ENCODE measurements around the gene CD63. TPM values are rescaled to one million over a fixed set of nuclear protein-coding genes. Genes with fewer than 3 reads are reported as not detected.

The CD63 gene
- total and polyA plus RNA-seq, 2 of the 13 experiments (the other 11 are each of a cell fraction or from before 2014, with no cell fraction given) = 234 to 277 TPM

GRCh38 chr12:55743406-55744339 lies 14.9 kb upstream of the CD63 start (continued):
- TF ChIP-seq ZNF235 (CRISPR knock-in tag; IDR thresholded peaks at IDR 0.05; ENCODE audit: borderline replicate concordance) (no peak), ZNF883 (CRISPR knock-in tag; IDR thresholded peaks at IDR 0.05; ENCODE audit: not compliant biosample characterization) (no peak), RAD51 (IDR thresholded peaks at IDR 0.05; ENCODE audit: borderline replicate concordance) (no peak), HNRNPLL (IDR thresholded peaks at IDR 0.05; ENCODE audit: low read depth, low read length, poor library complexity, severe bottlenecking) (peak; percentile 91), PHF5A (CRISPR knock-in tag; IDR thresholded peaks at IDR 0.05; ENCODE audit: low read depth, unreplicated experiment) (no peak), ZMYM3 (CRISPR knock-in tag; IDR thresholded peaks at IDR 0.05) (peak; percentile 63), LRRFIP1 (CRISPR knock-in tag; conservative IDR thresholded peaks at IDR 0.05) (no peak), CCDC6 (CRISPR knock-in tag; IDR thresholded peaks at IDR 0.05) (no peak), EP300 (IDR thresholded peaks at IDR 0.05; ENCODE audit: low read depth in 2 of 2, low read length in 2 of 2) (no peak), EP300 (CRISPR knock-in tag; IDR thresholded peaks at IDR 0.05; ENCODE audit: borderline replicate concordance) (no peak), ZNF607 (CRISPR knock-in tag; IDR thresholded peaks at IDR 0.05; ENCODE audit: borderline replicate concordance) (no peak), CBX1 (IDR thresholded peaks at IDR 0.05; ENCODE audit: low read depth) (no peak), ZBTB26 (CRISPR knock-in tag; IDR thresholded peaks at IDR 0.05; ENCODE audit: borderline replicate concordance) (no peak), ZNF296 (CRISPR knock-in tag; conservative IDR thresholded peaks at IDR 0.05) (no peak), SNAI1 (CRISPR knock-in tag; IDR thresholded peaks at IDR 0.05; ENCODE audit: borderline replicate concordance) (no peak), PRMT3 (CRISPR knock-in tag; IDR thresholded peaks at IDR 0.05; ENCODE audit: borderline replicate concordance, low read depth) (no peak), ZBTB8A (CRISPR knock-in tag; IDR thresholded peaks at IDR 0.05; ENCODE audit: borderline replicate concordance, low read depth) (no peak), ZSCAN12 (CRISPR knock-in tag; IDR thresholded peaks at IDR 0.05) (no peak), ZFP91 (CRISPR knock-in tag; IDR thresholded peaks at IDR 0.05; ENCODE audit: borderline replicate concordance) (peak; percentile 68), ZNF274 (CRISPR knock-in tag; IDR thresholded peaks at IDR 0.05) (peak; percentile 55; the same call in 1 of the 2 replicates), ZNF788 (CRISPR knock-in tag; IDR thresholded peaks at IDR 0.05; ENCODE audit: borderline replicate concordance) (no peak), ZFP36 (IDR thresholded peaks at IDR 0.05; ENCODE audit: borderline replicate concordance, low read depth, low read length, partially characterized antibody) (peak; percentile 87), HMGA1 (CRISPR knock-in tag; conservative IDR thresholded peaks at IDR 0.05) (no peak)

All from HepG2 (cell line).